ENCODE results near the gene DPYSL4.
"Not testable (repeated sequence)": the region's sequence is repeated elsewhere in the genome, so short reads cannot be mapped to it uniquely, and the experiment has no call there.

DPYSL4 gene

GRCh38 chr10:132150777-132151176 lies 36.0 kb upstream of the DPYSL4 start:
- DNase-seq = no peak

GRCh38 chr10:132151286-132151950 lies 35.3 kb upstream of the DPYSL4 start:
- DNase-seq = no peak

- no peak for DNase-seq
These were observed 34.7 kb upstream of the DPYSL4 start for GRCh38 chr10:132151951-132152505.

- no peak for DNase-seq
These were observed 33.7 kb upstream of the DPYSL4 start for GRCh38 chr10:132152896-132153580.

- no peak for DNase-seq
These were observed 33.0 kb upstream of the DPYSL4 start for GRCh38 chr10:132153616-132154217.

GRCh38 chr10:132154440-132154839 lies 32.3 kb upstream of the DPYSL4 start:
- no peak for DNase-seq

- no peak for DNase-seq
These were observed 31.8 kb upstream of the DPYSL4 start for GRCh38 chr10:132154931-132155330.

- no peak for DNase-seq
These were observed 30.9 kb upstream of the DPYSL4 start for GRCh38 chr10:132155723-132156381.

- DNase-seq = no peak
These were observed 30.4 kb upstream of the DPYSL4 start for GRCh38 chr10:132156382-132156781.

- DNase-seq = no peak
These were observed 29.6 kb upstream of the DPYSL4 start for GRCh38 chr10:132157101-132157500.

- no peak for DNase-seq
These were observed 28.5 kb upstream of the DPYSL4 start for GRCh38 chr10:132158122-132158741.

GRCh38 chr10:132158823-132159222 lies 27.9 kb upstream of the DPYSL4 start:
- no peak for DNase-seq

- DNase-seq = not testable (repeated sequence)
These were observed 27.2 kb upstream of the DPYSL4 start for GRCh38 chr10:132159302-132160230.

- not testable (repeated sequence) for DNase-seq
These were observed 26.5 kb upstream of the DPYSL4 start for GRCh38 chr10:132160231-132160630.

GRCh38 chr10:132160834-132161622 lies 25.7 kb upstream of the DPYSL4 start:
- DNase-seq = not testable (repeated sequence)

- DNase-seq = no peak
These were observed 24.7 kb upstream of the DPYSL4 start for GRCh38 chr10:132162021-132162531.

- DNase-seq = no peak
These were observed 24.0 kb upstream of the DPYSL4 start for GRCh38 chr10:132162590-132163277.

- DNase-seq = peak; percentile 71
These were observed 23.4 kb upstream of the DPYSL4 start for GRCh38 chr10:132163278-132163765.

GRCh38 chr10:132163826-132164515 lies 22.8 kb upstream of the DPYSL4 start:
- no peak for DNase-seq
